Measurements from ENCODE around the gene EFCAB8. TPM values are rescaled to one million over a fixed set of nuclear protein-coding genes. Genes with fewer than 3 reads are reported as not detected.

EFCAB8 gene
- total RNA-seq, 1 donor from 2014 or later: 1.1 TPM

DNA sequence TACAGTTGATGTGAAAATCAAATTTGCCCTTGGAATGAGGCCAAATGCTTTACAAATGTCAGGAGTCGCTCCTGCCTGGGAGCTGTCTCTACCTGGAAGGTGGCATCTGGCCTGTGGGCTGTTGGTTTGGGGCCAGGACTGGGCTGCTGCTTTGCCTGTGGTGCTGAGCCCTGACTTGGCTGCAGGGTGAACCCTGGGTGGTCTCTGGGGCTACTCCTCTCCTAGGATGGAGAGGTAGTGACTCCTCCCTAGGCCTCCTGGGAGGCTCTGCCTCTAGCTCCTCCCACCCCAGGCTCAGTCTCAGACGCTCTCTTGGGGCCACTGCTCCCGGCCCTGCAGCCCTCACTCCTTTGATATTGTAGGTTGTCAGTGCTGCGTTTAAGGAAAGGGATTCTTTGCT, 47.5 kb downstream of the EFCAB8 start:
- no peaks in the 10 kb centered on the region for H3K36me3 Mint-ChIP-seq (ENCODE audit: low read depth, unreplicated experiment)
- peaks cover 5% of the 10 kb centered on the region for H3K27me3 Mint-ChIP-seq (ENCODE audit: unreplicated experiment)
- no peak overlapping the region for H3K4me3 Mint-ChIP-seq (ENCODE audit: unreplicated experiment)
- TF ChIP-seq, protein P1, sequence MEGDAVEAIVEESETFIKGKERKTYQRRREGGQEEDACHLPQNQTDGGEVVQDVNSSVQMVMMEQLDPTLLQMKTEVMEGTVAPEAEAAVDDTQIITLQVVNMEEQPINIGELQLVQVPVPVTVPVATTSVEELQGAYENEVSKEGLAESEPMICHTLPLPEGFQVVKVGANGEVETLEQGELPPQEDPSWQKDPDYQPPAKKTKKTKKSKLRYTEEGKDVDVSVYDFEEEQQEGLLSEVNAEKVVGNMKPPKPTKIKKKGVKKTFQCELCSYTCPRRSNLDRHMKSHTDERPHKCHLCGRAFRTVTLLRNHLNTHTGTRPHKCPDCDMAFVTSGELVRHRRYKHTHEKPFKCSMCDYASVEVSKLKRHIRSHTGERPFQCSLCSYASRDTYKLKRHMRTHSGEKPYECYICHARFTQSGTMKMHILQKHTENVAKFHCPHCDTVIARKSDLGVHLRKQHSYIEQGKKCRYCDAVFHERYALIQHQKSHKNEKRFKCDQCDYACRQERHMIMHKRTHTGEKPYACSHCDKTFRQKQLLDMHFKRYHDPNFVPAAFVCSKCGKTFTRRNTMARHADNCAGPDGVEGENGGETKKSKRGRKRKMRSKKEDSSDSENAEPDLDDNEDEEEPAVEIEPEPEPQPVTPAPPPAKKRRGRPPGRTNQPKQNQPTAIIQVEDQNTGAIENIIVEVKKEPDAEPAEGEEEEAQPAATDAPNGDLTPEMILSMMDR (IDR thresholded peaks at IDR 0.05; ENCODE audit: unreplicated experiment): no peak
- H3K27ac Mint-ChIP-seq (ENCODE audit: unreplicated experiment): no peak overlapping the region
- H3K9me3 Mint-ChIP-seq (ENCODE audit: unreplicated experiment): no peaks in the 10 kb centered on the region
- no peak for DNase-seq (ENCODE audit: low spot score)
- peaks cover 11% of the 10 kb centered on the region for H3K4me1 Mint-ChIP-seq (ENCODE audit: unreplicated experiment)

DNA sequence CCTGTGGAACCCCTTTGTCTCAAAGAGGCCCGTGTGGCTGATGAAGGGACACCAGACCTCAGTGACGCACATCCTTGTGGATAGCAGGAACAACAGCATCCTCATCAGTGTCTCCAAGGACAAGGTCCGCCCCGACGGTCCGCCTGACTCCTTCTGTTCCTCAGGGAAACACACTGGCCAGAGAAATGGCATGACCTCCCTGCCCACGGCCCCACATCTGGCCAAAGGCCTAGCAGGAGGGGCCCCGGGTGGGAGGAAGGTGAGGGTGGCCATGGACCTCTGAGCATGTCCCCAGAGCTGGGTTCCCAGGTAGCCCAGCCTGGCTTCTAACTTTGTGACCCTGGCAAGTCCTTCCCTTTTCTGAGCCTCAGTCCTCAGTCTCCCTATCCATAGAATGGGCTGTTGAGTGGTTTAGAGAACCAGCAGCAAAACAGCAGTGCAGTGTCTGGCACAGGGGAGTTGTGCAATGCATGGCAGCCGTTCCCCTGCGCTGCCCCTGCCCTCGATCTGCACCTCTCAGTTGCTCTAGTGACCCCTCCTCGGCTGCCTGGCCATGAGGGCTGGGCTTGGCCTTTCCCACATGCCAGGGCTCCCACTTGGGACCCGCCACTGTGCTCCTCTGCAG, 48.3 kb downstream of the EFCAB8 start:
- peaks cover 5% of the 10 kb centered on the region for H3K27me3 Mint-ChIP-seq (ENCODE audit: unreplicated experiment)
- H3K4me3 Mint-ChIP-seq (ENCODE audit: unreplicated experiment): no peak overlapping the region
- H3K4me1 Mint-ChIP-seq (ENCODE audit: unreplicated experiment): peaks cover 11% of the 10 kb centered on the region
- H3K27ac Mint-ChIP-seq (ENCODE audit: unreplicated experiment): no peak overlapping the region
- no peak for DNase-seq (ENCODE audit: low spot score)
- TF ChIP-seq, protein P1 (IDR thresholded peaks at IDR 0.05; ENCODE audit: unreplicated experiment): no peak
- H3K36me3 Mint-ChIP-seq (ENCODE audit: low read depth, unreplicated experiment): no peaks in the 10 kb centered on the region
- H3K9me3 Mint-ChIP-seq (ENCODE audit: unreplicated experiment): no peaks in the 10 kb centered on the region

DNA sequence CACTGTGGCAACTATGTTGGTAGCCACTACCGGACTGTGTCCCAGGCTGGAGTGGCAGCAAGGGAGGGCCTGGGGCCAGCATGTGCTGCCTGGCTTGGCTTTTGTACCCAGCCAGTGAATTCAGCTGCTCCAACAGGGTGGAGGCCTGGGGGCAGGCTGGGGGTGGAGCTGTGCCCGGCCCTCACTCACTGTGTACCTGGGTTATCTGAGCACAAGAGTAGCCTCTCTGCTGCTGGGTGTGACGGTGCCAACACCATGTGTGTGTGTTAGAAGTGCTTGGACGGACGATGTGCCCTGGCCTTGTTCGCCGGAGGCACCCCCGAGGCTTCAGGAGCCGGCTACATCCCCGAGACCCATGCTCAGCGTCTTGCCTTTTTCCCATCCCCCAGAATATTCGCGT, 49.2 kb downstream of the EFCAB8 start:
- Mint-ChIP-seq H3K27ac (ENCODE audit: unreplicated experiment) (no peak overlapping the region), H3K27me3 (ENCODE audit: unreplicated experiment) (peaks cover 5% of the 10 kb centered on the region), H3K36me3 (ENCODE audit: low read depth, unreplicated experiment) (no peaks in the 10 kb centered on the region), H3K9me3 (ENCODE audit: unreplicated experiment) (no peaks in the 10 kb centered on the region), H3K4me3 (ENCODE audit: unreplicated experiment) (no peak overlapping the region), H3K4me1 (ENCODE audit: unreplicated experiment) (peaks cover 7% of the 10 kb centered on the region)
- TF ChIP-seq, protein P1 (IDR thresholded peaks at IDR 0.05; ENCODE audit: unreplicated experiment): no peak
- no peak for DNase-seq (ENCODE audit: low spot score)

DNA sequence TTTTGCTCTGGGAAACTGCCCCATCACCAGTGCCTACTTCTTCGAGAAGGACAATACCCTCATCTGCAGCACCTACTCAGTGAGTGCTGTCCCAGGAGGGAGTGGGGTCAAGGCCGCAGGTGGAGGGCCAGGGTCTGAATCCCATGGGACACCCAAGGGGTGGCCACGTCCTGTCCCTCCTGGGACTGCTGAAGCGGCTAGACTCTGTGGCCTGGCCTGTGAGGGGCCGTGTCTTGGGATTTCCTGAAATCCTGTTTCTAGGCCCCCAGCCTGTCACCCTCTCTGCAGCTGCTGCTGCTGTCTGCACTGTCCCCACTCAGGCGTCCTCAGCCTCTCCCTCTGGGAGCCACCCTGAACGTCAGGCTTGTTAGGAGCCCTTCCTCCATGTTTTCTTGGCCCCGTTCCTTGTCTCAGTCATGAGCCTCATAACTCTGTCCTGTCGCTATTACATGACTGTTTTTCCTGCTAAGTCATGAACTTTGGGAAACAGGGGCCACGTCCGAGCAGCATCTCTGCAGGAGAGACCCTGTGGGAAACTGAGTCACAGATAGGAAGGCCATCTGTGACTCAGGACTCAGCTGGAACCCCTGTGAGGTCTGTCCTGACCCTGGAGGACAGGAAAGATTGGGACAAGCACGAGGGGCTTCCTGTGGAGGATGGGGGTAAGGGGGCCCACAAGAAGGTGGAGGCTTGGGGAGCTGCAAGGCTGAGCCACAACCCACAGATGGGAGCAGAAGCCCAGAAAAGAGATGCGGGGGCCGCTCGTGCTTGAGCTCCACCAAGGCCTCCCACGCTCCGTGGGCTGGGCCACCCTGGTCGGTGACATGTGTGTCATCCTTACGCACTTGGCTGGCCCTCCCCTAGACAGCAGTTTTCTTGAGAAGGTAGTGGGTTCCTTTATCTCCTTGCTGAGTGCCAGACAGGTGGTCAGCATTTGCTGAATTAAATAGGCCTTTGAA, 49.9 kb downstream of the EFCAB8 start:
- no peak for DNase-seq (ENCODE audit: low spot score)
- H3K4me1 Mint-ChIP-seq (ENCODE audit: unreplicated experiment): peaks cover under 1% of the 10 kb centered on the region
- H3K4me3 Mint-ChIP-seq (ENCODE audit: unreplicated experiment): no peak overlapping the region
- peaks cover 3% of the 10 kb centered on the region for H3K36me3 Mint-ChIP-seq (ENCODE audit: low read depth, unreplicated experiment)
- TF ChIP-seq, protein P1 (IDR thresholded peaks at IDR 0.05; ENCODE audit: unreplicated experiment): no peak
- no peak overlapping the region for H3K27ac Mint-ChIP-seq (ENCODE audit: unreplicated experiment)
- peaks cover under 1% of the 10 kb centered on the region for H3K27me3 Mint-ChIP-seq (ENCODE audit: unreplicated experiment)
- no peaks in the 10 kb centered on the region for H3K9me3 Mint-ChIP-seq (ENCODE audit: unreplicated experiment)

DNA sequence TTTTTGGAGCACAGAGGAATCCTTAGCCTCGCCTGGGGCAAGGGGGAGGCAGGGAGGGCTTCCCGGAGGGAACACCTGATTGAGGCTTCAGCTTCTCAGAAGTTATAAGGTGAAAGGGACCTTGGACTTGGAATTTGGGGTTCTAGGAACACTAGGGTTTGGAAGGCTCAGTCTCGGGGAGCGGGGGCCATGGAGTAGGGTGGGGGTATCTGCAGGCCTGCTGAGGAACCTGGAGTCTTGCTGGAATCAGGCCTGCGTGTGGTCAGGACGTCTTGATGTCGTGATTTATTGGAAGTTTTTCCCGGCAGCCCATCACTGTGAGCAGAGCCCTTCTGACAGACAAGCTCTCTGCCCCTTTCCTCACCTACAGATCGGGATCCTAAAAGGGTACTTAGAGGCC, 50.7 kb downstream of the EFCAB8 start:
- no peak for DNase-seq (ENCODE audit: low spot score)
- H3K36me3 Mint-ChIP-seq (ENCODE audit: low read depth, unreplicated experiment): peaks cover 6% of the 10 kb centered on the region
- H3K27me3 Mint-ChIP-seq (ENCODE audit: unreplicated experiment): no peaks in the 10 kb centered on the region
- TF ChIP-seq, protein P1 (IDR thresholded peaks at IDR 0.05; ENCODE audit: unreplicated experiment): no peak
- no peak overlapping the region for H3K27ac Mint-ChIP-seq (ENCODE audit: unreplicated experiment)
- H3K4me1 Mint-ChIP-seq (ENCODE audit: unreplicated experiment): no peaks in the 10 kb centered on the region
- no peaks in the 10 kb centered on the region for H3K9me3 Mint-ChIP-seq (ENCODE audit: unreplicated experiment)
- H3K4me3 Mint-ChIP-seq (ENCODE audit: unreplicated experiment): no peak overlapping the region

All from endothelial cell (in vitro differentiated cells).